HK-2 (cell line): ENCODE measurements around the gene IL11RA.

ENCODE experiments used
- DNase-seq: peaks from one replicate; pipeline ENCODE4 v3.0.0-alpha.2; 2018; ENCODE audit not compliant: unreplicated experiment

Gene IL11RA

DNA sequence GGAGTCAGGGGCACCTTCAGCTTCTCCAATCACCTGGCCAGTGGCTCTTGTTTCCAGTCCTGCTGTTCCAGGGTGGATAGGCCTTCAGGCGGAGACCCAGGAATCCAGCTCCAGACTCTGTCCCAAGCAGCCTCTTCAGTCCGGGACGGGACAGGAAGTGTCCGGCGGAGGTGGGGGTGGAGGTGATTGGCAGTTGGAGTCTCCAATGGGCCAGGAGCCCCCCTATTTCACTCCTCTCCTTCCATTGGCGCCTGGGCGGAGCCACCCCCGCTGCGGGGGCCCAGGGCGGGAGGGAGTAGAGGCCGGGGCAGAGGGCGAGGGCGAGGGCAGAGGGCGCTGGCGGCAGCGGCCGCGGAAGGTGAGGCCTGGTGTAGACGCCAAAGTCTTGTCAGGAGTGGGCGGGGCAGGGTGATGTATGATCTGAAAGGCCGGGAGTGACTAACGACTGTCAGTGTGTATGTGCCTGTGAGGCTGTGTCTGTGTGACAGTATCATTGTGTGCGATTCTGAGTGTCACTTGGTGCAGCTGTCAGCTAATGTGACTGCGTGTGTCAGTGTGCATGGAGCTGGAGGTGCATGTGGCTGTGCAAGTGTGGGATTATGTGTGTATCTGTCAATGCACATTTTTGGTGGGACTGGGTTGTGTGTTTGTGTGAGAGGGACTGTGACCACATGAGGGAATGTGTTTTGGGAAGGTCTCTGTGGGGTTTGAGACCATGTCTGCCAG lies at the start of gene IL11RA:
TSS of gene IL11RA (plus strand) at position 310 of the 726 bp plus-strand sequence. CDS start 3,033 bp downstream, outside the sequence.
- DNase-seq = peak; percentile 89

DNA sequence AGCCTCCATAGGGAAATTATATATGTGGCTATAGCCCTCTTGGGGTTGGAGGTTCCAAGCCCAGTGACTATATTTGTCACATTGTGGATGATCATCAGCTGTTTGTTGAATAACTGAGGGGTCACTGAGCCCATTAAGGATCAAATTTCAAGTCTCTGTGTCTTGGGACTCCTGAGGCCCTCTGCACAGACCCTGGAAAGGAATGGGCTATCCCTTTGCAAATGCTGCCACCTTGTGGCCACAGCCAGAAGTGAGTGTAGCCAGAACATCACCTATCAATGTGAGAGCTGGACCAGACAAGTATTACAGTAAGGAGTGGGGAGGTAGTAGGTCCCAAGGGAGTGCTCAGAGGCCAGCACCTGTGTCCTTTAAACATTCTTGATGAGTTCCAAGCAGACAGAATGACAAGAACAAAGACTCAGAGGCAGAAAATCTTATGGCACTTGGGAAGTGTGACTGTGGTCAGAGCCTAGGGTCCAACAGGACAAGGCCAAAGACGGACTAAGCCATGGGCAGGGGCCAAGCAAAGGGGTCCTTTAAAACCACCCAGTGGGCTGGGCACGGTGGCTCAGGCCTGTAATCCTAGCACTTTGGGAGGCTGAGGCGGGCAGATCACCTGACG lies 48.3 kb upstream of the IL11RA start:
- DNase-seq = peak; percentile 59

DNA sequence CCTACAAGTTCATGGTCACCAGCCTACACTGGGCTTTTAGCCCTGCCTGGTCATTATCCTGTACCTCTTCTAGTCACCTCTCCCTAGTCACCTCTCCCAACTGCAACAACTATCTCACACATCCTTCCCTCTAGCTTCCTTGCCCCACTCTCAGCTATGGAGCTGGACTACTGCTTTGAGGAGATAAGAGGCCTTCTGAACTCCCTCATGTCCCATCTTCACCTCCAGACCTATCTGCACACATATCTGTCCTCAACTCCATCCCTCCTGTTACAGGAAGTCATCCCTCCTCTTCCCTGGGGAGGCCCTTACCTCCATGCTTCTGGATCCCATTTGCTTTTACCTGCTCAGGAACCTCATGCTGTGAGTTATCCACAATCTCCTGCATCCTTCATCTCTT lies 45.8 kb upstream of the IL11RA start:
- no peak for DNase-seq

DNA sequence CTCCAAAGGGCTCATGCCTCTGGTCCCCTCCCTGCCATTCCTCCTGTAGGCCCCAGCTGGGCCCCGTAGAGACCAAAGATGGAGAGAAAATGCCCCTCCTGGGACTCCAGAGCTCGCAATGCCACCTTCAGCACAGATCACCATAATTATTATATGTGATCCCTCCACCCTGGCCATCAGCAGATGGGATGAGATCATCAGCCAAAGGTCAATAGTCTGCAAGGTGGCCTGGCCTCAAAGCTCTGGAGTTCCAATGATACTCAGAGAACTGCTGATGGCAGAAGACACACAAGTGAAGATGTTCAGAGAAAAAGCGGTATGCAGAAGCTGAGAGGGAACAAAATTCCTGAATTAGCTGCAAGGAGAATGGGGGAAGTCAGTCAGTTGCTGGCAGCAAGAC lies 45.1 kb upstream of the IL11RA start:
- DNase-seq = no peak

DNA sequence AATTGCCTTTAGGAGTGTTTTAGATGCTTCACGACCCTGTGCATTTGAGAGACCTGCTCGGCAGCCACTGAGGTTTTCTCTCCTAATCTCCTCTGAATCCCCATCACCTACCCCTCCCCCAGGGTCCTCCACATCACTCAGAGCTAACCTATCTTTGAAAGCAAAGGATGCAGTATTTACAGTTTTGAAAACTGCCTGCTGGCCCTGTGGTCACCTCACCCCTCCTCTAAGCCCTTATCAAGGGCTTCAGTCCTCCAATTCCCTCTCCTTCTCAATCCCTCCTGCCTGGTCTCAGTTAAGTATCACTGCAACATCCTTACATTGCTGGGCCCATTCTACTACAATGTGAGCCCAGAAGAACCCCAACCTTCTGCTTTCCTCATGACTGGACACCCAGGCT lies 44.7 kb upstream of the IL11RA start:
- DNase-seq = no peak

DNA sequence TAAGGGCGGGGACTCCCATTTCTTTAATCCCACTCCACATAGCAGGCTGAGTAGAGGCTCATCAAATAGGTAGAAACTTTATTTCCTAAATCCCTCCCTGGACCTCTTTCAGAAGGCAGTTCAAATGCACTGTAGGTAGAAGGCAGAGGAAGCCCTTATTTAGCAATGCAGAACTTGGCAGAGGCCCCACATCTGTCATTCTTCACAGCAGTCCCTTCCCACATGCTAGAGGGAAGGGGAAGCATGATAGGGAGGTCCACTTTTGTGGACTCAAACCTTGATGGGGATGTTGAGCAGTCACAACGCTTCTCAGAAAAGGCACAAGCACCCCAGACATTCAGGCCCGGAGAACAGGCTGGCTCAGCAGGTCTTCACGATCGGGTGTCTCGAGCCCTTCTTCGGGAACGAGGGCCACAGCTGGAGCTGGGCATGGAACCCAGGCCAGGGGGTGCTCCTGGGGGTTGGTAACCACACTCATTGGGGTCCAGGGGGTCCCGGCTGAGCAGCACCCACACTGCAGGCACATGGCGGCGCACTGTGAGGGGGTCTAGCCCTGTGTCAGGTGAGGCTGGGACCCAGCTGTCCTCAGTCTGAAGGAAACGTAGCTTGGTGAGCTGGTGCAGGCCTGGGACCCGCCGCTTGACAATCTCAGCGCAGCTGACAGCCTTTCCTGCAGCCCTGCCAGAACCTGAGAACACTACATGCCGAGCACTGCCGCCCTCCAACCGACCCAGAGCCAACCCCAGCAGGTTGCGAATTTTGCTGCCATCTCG lies 41.4 kb upstream of the IL11RA start:
- DNase-seq = no peak

DNA sequence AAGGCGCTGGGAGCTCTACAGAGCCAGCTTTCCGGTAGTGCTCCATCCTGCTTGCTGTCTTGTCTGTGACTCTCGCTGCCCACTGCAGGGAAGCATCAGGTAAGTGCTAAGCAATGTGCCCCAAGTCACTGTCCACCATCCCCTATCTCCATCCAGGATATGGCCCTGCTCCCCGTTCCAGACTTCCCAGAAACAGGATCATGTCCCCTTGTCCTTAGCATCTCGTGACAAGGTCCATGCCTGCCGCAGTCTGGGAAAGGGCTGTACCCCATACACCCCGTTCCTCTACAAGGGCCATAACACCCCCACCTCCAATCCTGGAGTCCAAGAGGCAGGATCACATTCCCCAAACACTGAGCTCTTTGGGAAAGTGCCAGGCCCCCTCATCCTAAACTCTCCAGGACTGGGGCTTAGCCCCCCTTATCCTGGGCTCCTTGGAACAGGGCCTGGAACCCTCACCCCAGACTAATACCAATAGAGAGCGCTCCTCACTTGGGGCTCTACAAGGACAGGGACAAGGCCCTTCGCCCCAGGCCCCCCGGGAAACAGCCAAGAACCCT lies 40.7 kb upstream of the IL11RA start:
- DNase-seq = no peak

DNA sequence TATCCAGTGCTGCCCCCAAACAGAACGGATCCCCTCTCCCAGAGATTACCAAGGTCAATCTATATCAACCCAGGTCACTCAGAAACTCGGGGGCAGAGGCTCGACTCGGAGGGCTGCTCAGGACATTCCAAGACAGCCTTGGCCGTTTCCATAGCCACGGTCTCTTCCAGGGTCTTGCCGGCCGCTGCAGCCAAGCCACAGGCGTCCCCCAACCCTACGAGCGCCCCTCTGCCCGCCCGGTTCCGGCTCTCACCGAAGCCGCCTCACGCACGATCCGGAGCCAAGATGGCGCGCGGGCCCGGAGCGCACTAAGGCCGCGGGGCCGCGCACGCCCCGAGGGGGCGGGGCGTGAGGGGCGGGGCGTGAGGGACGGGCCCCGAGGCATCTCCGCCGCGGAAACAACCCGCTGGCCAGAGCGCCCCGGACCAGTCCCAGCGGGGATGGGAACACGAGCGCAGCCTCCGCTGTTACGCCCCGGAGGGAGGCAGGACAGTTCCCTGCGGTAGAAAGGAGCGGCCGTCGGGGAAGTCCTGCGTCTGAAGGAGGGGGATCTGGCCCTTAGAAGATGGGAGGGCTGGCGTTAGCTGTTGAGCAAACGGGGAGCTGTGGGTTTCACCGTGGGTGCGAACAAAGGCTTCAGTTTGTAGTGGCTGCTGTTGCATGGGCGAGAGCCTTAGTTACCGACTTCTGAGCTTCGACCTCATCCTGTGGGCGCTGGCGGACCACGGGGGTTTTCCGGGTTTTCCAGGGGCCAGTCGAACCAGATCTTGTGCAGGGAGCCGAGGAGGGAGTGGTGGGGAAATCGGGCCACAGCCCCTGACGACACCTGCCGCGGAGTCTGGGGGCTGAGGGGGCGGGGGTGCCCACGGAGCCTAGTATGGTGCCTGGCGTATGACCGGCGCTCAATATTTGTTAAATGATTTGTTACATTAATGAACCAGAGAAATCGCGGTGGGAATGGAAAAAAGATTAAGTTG lies 39.9 kb upstream of the IL11RA start, which contains the start of gene RPP25L:
TSS of gene RPP25L (minus strand) at position 287 of the 977 bp plus-strand sequence. CDS start 801 bp downstream, outside the sequence.
- peak; percentile 78 for DNase-seq

DNA sequence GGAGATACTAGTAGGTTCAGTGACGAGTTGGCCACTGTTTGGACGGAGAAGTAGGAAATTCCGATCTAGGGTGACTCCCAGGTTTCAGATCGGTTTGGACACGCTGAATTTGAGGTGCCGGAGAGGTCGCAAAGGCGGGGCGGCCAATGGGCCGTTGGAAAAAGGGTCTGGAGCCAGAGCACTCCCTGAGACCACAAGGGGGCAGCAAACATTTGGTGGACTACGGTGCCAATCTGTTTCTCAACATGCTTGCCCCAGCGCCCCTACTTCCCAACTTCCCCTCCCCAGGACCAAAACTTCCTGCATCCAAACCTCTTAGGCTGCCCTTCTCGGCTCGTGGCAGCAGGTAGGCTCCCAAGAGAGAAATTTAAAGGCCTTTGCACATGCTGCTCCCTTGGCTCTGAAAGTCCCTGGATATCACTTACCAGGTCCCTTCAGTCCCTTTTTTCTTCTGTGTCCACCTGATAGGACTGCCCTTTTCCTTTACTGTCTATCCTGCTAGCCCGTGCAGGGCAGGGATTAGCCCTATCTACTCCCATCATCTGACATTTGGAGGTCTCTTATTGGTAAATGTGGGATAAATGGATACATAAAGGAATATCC lies 39.1 kb upstream of the IL11RA start:
- DNase-seq = peak; percentile 64

DNA sequence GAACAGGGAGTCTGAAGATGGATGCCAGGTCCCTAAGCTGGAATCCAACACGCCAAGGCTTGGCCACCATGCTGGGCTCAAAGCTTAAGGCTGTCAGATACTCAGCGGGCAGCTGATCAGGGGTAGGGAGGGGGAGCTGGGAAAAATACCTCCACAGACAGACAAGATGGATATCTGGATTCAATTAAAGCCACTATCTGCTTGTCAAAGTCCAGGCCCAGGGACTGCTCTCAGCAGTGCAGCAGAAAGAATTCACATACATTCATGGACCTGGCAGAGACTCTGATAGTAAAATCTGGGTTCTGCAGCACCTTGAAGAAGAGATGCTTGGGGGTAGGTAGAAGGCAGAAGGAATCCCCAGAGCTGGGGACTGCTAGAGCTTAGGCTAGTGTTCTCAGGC lies 36.9 kb upstream of the IL11RA start:
- no peak for DNase-seq

DNA sequence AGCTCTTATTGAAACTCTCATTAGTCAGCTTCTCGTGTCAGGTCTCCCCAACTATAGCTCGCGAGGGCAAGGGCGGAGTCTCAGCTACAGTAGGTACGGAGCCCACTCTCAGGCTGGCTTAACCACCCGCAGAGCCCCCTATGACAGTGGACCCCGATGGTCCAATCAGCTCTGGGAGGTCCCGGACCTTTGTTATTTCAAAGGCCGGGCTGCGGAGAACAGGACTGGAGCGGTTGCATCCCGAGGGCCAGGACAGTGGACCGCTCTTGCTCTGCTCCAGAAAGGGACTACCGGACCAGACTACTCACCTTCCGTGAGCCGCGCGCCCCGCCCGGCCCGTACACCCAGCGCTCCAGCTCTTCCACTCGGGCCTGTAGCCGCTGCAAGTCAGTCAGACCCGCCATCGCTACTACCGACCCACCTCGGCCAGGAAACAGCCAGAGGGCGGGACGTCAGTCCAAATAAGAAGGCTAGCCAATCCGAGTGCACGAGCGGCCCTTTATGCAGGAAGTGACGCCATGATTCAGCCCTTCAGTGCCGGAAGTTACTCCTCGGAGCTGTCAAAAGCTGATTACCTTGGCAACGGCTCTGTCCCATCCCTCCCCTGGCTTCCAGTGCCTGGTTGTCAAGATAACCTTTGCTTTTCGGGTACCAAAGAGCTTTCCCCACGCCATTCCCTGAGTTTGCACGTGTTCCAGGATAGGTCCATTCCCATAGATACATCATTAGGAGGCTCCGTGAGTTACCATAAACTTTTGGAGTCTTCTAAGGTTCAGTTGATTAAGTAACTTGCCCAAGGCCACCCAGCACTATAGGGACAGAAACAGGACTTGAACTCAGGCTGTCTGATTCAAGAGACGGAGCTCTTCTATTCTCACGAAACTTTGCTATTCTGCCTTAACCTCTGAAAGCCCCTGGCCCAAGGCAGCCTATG lies 31.7 kb upstream of the IL11RA start, which contains the start of gene DCTN3:
TSS of gene DCTN3 (minus strand) at position 435 of the 934 bp plus-strand sequence. CDS start at position 404, 31 bp downstream.
- peak; percentile 76 for DNase-seq

DNA sequence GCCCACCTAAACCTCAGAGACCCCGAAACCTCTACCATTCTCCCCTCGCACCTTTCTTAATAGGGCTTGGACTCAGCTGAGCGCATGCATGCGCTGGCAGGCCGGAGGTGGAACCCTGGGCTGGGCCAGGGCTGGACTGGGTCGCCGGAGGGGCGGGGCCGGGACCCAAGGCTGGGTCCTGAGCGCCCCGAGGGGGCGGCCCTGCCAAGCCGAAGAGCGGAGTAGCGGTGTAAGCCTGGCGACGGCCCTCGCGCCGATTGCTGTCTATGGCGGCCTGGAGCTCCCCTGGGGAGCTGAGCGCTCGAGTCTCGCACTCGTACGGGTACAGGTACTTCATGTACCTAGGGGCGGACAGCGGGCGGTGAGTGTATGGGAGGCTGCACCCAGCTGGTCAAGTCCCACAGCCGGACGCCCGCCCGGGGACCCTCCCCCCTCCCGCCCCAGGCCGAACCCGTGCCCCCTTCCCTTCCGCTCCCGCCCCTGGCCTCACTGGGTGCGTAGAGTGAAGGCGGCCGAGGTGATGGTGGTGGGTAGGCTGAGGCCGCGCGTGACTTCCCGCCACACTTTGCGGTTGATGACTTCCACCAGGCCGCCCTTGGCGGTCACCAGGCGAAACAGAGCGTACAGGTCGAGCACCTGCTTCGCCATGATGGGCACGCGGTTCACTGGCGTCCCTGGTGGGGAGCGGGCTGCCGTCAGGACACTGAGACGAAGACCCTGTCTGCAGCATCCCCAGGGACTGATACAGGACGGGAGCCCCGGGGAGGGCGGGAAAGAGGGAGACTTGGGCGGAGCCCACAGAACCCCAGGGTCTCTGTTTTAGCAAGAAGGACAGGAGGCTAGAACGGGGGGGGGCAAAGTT lies 28.4 kb upstream of the IL11RA start:
- no peak for DNase-seq

DNA sequence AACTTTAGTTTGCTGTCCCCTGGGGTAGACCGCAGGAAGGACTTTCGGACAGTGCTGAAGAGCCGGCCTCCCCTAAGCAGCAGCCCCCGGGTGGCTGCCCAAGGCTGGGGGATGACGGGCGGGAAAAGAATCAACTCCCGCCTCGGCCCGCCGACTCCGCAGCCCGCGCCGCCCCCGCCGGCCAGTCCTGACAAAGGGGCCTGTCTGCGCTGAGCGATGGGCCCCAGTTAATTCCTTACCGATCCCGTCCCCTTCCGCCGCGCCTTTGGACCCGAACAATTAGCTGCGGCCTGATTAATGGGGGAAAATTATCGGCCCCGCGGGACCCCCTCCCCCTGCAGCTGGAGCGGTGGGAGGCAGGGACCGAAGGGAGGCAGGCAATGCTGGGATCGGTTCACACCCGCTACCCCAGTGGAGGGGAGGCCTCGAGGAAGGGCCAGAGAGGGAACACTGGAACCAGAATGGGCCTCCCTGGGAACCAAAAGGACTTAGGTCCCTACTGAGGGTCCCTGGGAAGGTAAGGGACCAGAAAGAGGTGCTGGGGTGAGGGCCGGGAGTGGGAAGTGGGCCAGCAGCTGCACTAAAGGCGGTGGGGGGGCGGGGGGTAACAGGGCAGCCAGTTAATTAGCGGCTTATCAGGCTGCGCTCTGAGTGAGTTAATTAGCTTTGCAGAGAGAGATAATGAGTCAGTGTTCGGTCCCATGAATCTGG lies 27.4 kb upstream of the IL11RA start:
- no peak for DNase-seq

DNA sequence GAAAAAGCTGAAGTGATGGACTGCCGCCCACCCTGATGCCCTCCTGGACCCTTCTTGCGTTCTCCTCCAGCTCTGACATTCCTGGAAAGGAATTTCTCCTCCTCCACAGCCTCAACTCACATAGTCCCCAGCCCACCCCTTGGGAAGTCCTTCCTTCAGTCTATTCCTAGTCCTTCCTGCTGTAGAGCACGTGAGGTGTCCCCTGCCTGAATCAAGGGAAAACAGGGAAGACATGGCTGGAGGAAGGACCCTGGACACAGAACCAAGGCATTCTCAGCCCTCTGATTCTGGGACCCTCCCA lies 26.8 kb upstream of the IL11RA start:
- DNase-seq = no peak

DNA sequence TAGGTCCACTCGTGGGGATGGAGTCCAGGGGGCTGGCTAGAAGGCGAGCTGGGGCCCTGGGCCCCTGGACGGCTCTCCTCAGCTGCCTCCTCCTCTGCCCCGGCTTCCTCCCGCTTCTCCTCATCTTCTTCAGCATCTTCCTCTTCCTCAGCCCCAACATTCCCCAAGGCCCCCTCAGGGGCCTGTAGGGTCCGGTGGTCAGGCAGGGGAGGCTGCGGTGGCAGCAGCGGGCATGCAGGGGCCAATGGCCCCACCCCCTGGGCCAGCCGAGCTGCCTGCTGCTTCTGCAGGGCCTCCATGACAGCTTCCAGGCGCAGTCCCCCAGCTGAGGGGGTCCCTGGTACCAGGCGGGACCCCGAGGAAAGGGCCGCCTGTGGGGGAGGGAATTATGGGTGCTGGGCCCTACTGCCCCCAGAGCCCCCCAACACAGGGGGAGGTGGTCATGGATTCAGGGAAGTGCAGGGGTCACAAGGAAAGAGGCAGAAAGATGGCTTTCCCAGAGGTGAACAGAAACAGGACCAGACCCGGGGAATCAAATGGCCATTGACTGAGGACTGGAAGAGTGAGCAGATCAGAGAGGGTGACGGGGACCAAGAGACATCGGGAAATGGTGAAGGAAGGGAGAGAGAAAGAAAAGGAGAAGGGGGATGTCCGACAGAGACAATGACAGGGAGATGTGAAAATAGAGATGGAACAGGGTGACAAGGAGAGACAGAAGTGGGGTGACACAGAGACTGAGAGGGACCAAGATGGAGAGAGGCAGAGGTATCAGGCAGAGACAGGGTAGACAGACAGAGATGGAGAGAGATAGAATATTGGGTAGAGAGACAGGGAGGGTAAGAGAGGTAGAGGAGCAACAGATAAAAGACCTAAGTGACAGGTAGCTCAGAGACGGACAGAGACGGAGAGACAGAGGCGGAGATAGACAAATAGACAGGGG lies 24.0 kb upstream of the IL11RA start:
- no peak for DNase-seq

DNA sequence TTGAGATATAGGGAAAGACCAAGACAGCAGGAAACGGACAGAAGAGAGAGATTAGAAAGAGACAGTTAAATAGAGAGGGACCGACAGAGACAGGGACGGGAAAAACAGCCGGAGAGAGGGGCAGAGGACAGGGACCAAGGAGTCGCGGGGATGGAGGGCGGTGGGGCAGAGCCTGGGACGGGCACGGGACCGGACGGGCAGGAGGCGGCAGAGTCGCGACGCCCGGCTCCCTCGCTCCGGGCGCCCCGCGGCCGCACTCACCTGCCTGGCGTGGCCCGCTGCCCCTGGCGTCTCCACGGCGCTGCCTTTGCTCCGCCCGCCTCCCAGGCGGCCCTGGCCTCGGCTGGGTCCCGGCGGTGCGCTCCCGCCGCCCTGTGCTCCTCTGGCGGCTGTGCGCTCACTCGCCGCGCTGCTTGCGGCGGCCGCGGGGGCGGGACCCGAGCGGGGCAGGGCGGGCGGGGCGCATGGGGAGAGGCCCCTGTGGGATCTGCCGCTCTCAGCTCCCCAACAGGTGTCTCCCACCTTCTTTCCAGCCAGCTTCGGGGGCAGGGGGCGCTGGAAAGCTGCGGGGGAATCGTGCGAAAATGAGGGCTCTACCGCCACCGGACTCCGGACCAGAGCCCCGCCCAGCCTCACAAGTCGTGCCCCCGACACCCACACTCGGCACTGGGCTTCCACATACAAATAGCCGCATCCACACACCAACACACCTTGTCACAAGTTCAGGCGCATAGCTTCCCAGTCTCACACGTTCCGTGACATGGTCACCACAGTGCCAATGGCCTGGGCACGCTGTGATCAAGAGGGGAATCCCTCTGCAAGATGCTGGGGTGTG lies 23.1 kb upstream of the IL11RA start, which contains the start of gene ARID3C:
TSS of gene ARID3C (minus strand) at position 411 of the 835 bp plus-strand sequence. CDS start 1,052 bp downstream, outside the sequence.
- no peak for DNase-seq
